NCI-H526 (cell line): ENCODE data around the gene FRMD5.

Source experiments
- DNase-seq, 2 experiments: peaks; one replicate each; lab custom pipeline; 2025; lab: John Stamatoyannopoulos, UW

FRMD5 gene

GRCh38 chr15:44093836-44094235, 101.2 kb downstream of the FRMD5 start:
- DNase-seq = no peak

- DNase-seq = no peak
Measured at GRCh38 chr15:44092221-44092620, 102.8 kb downstream of the FRMD5 start.

- no peak for DNase-seq
Measured at GRCh38 chr15:44087578-44088465, 107.2 kb downstream of the FRMD5 start.

DNA sequence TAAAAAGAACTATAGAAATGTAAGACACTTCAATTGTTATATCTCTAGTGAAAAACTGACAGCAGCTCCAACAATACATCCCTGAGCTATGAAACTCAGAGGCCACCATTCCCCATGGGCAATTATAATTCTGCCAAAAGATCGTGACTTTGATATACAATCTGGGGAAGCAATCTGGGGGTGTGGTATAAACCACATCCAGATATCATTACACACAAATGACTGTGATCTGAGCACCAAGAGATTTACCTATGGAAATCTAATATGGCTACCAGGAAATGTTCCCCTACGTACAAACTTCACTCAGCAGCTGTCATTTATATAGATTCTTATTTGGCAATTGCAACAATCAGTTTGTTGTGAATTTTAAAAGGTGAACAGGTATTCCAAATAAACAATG, 110.3 kb downstream of the FRMD5 start:
- DNase-seq = peak; percentile 55 to 74

- DNase-seq = peak; percentile 38 to 39
Measured at GRCh38 chr15:44084171-44084570, 110.9 kb downstream of the FRMD5 start.

- no peak for DNase-seq
Measured at GRCh38 chr15:44082558-44083157, 112.4 kb downstream of the FRMD5 start.

GRCh38 chr15:44081026-44082013, 113.8 kb downstream of the FRMD5 start:
- no peak for DNase-seq

DNA sequence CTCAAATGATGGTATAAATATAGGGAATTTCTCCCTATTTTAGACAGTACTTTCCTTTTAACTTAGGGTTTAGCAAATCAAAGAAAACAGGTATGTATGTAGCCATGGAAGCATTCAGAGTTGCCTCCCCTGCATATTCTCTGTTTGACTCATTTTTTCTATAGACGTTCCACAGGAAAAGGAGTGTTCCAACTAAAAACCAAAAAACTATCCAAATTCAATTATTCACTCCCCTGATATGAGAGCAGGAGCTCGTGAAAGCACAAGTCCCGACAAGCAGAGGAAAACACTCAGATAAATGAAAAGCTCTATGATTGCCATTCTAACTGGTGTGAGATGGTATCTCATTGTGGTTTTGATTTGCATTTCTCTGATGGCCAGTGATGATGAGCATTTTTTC, 119.5 kb downstream of the FRMD5 start:
- DNase-seq = peak in 1 of 2 experiments; percentile 44

GRCh38 chr15:44069489-44069888, 125.6 kb downstream of the FRMD5 start:
- DNase-seq = no peak

GRCh38 chr15:44068347-44068746, 126.7 kb downstream of the FRMD5 start:
- DNase-seq = no peak

DNA sequence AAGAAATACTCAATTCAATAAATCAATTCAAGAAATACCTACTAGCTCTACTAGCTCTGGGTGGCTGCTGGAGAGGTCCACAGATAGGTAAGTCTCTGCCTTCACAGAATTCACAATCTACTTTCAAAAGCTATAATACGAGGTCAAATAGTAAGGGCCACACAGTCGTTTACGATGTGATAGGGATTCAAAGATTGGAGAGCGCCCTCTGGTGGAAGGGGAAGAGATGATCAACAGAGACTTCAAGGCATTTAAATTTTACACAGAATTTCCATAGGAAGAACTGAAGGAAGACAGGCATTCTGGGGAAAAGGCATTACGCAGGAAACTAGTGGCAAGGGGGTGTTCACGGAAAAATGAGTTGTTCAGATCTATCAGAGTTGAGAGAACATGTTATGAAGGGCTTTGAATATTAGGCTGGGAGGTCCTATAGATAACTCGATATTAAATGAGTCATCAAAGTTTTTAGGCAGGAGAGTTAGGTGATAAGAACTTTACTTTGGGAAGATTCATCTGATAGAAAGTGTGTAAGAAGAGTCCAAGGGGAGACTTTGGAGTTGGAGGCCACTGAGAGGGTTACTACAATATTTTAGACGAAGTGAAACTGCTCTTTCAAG, 128.8 kb downstream of the FRMD5 start:
- DNase-seq = peak; percentile 70 to 89

GRCh38 chr15:44064706-44065105, 130.4 kb downstream of the FRMD5 start:
- no peak for DNase-seq

- DNase-seq = no peak
Measured at GRCh38 chr15:44058126-44058525, 136.9 kb downstream of the FRMD5 start.

- DNase-seq = no peak
Measured at GRCh38 chr15:44045661-44046060, 149.4 kb downstream of the FRMD5 start.

DNA sequence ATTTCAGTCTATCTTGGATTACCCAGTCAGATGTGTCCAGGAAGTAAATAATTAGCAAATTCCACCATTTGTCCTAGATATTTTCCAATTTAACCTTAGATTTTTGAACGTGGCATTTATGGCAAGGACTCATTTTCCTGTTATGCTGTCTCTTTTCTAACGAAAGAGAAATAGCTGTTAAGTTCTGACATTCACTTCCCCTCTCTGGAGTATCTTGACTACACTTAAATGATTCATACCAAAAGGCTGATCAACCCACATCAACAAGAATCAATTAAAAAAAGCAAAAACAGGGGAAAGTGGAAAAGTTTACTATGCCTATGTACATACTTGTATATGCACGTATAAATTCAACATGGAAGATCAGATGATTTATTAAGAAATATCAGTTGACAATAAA, 149.9 kb downstream of the FRMD5 start:
- DNase-seq = no peak

DNA sequence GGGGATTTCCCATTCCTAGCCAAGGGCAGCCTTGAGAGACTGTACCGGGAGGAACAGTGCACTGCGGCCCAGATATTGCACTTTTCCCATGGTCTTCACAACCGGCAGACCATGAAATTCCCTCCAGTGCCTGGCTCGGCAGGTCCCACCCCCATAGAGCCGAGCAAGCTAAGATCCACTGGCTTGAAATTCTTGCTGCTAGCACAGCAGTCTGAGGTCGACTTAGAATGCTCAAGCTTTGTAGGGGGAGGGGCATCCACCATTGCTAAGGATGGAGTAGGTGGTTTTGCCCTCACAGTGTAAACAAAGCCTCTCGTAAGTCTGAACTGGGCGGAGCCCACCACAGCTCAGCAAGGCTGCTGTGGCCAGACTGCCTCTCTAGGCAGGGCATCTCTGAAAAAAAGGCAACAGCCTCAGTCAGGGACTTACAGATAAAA, 156.3 kb downstream of the FRMD5 start:
- peak; percentile 43 to 66 for DNase-seq

- DNase-seq = no peak
Measured at GRCh38 chr15:44035781-44036699, 159.0 kb downstream of the FRMD5 start.

- DNase-seq = no peak
Measured at GRCh38 chr15:44034933-44035624, 160.0 kb downstream of the FRMD5 start.

GRCh38 chr15:44034334-44034733, 160.7 kb downstream of the FRMD5 start:
- no peak for DNase-seq

- no peak for DNase-seq
Measured at GRCh38 chr15:44033894-44034293, 161.2 kb downstream of the FRMD5 start.
